Naive B cell (primary cell): ENCODE data around the gene RIMKLB. TPM values are rescaled to one million over a fixed set of nuclear protein-coding genes. Genes with fewer than 3 reads are reported as not detected.
A peak's percentile ranks its signal among the peaks of the same experiment; 100 is the strongest.

Experiments
- ATAC-seq, 2 donors: fragments of 150-1000 bp; cut with Tn5 transposase; 2 replicates each; pipeline ENCODE4 v1.10.0; 2021; ENCODE audit warnings: low read depth in 2 of 2, mild to moderate bottlenecking in 2 of 2, moderate library complexity in 2 of 2
- DNase-seq: peaks from one replicate; pipeline ENCODE4 v3.0.0; 2022
- H3K27ac Mint-ChIP-seq, 6 donors: one replicate each; pipeline ENCODE4 v1.8.0; 2020 to 2022; ENCODE audit warnings: mild to moderate bottlenecking in 6 of 6, mixed read lengths in 6 of 6, moderate library complexity in 5 of 6, inconsistent platforms in 2 of 6
- H3K27me3 Mint-ChIP-seq, 3 donors: one replicate each; pipeline ENCODE4 v1.8.0; 2021 to 2022; ENCODE audit warnings: mixed read lengths in 3 of 3, mild to moderate bottlenecking in 1 of 3
- H3K36me3 Mint-ChIP-seq, 2 donors: one replicate each; pipeline ENCODE4 v1.8.0; 2020 to 2022; ENCODE audit warnings: mixed read lengths in 2 of 2, inconsistent platforms in 1 of 2, mild to moderate bottlenecking in 1 of 2
- H3K4me1 Mint-ChIP-seq, 3 donors: one replicate each; pipeline ENCODE4 v1.8.0; 2020 to 2022; ENCODE audit warnings: mixed read lengths in 3 of 3, inconsistent platforms in 1 of 3, mild to moderate bottlenecking in 1 of 3, moderate library complexity in 1 of 3
- H3K4me3 Mint-ChIP-seq, 8 donors: one replicate each; pipeline ENCODE4 v1.8.0; 2020 to 2022; ENCODE audit warnings: mild to moderate bottlenecking in 8 of 8, mixed read lengths in 8 of 8, moderate library complexity in 8 of 8, inconsistent platforms in 2 of 8
- H3K9me3 Mint-ChIP-seq, 7 donors: one replicate each; pipeline ENCODE4 v1.8.0; 2020 to 2022; ENCODE audit warnings: mixed read lengths in 7 of 7, mild to moderate bottlenecking in 5 of 7, inconsistent platforms in 2 of 7, moderate library complexity in 1 of 7
- polyA plus RNA-seq, 6 donors: library from polyadenylated mRNA; unstranded; fragments of 300-500 nt; fragmentation: Illumina TruSeq; gene quantifications; one replicate each; pipeline ENCODE4 v1.2.3, GENCODE V29; 2021; ENCODE audit warnings: low read depth in 6 of 6

The RIMKLB gene
- polyA plus RNA-seq, 6 donors from 2014 or later, result 6.8 to 13.2 (median 8.1) TPM

DNA sequence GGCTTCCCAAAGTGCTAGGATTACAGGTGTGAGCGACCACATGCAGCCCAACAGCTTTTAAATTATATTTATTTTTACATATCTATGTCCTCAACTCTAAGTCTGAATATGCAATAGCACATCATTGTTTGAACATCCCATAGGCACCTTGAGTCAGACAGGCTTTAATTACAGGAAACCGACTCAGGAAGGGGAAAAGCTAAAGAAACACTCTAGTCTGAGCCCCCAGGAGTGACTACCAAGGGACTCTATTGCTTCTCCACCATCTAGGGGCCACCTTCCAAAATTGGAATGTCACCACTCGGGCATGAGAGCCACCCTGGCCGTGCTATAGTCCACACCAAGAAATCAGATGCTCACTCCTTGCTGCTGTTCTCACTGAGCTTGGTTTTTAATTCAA, 21.1 kb upstream of the RIMKLB start:
- no peaks in the 10 kb centered on the region for H3K9me3 Mint-ChIP-seq
- no peak overlapping the region for H3K27ac Mint-ChIP-seq
- peaks cover 0 to 4% of the 10 kb centered on the region in 2 donors for H3K36me3 Mint-ChIP-seq
- no peak overlapping the region for H3K4me3 Mint-ChIP-seq
- H3K27me3 Mint-ChIP-seq, result no peaks in the 10 kb centered on the region
- ATAC-seq (no peak), DNase-seq (no peak)
- H3K4me1 Mint-ChIP-seq, result peaks cover 0 to 4% (median 3%) of the 10 kb centered on the region in 3 donors

DNA sequence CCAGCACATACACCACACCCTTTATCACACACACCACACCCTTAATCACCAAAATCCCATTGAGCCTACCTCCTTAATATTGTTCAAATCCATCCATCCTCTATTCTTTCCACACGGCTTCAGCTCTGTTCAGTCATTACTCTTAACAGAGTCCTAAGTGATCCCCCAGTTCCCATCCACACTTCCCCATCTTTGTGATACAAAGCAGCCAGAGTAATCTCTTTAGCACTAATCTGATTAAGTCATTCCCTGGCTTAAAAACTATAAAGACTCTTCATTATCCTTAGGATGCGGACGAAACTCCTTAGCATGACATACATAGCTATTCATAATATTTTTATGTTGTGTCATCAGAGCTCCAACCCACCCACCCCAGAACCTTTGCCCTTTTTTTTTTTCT, 20.4 kb upstream of the RIMKLB start:
- no peaks in the 10 kb centered on the region for H3K36me3 Mint-ChIP-seq
- no peak for ATAC-seq
- H3K27me3 Mint-ChIP-seq, result peaks cover 0 to 3% (median 0%) of the 10 kb centered on the region in 3 donors
- no peak for DNase-seq
- H3K4me3 Mint-ChIP-seq, result no peak overlapping the region
- no peaks in the 10 kb centered on the region for H3K9me3 Mint-ChIP-seq
- peaks cover 0 to 4% (median 3%) of the 10 kb centered on the region in 3 donors for H3K4me1 Mint-ChIP-seq
- H3K27ac Mint-ChIP-seq, result peak overlapping the region in 1 of 6 donors; percentile 62

GRCh38 chr12:8678661-8679111, 19.1 kb upstream of the RIMKLB start:
- no peaks in the 10 kb centered on the region for H3K36me3 Mint-ChIP-seq

GRCh38 chr12:8680533-8680932, 17.3 kb upstream of the RIMKLB start:
- DNase-seq, result no peak

More at GRCh38 chr12:8678661-8679111, 19.1 kb upstream of the RIMKLB start:
- no peak overlapping the region for H3K4me3 Mint-ChIP-seq
- DNase-seq (no peak), ATAC-seq (no peak)
- peaks cover 0 to 4% (median 3%) of the 10 kb centered on the region in 3 donors for H3K4me1 Mint-ChIP-seq
- H3K27me3 Mint-ChIP-seq, result peaks cover 0 to 3% (median 0%) of the 10 kb centered on the region in 3 donors
- no peak overlapping the region for H3K27ac Mint-ChIP-seq
- no peaks in the 10 kb centered on the region for H3K9me3 Mint-ChIP-seq

DNA sequence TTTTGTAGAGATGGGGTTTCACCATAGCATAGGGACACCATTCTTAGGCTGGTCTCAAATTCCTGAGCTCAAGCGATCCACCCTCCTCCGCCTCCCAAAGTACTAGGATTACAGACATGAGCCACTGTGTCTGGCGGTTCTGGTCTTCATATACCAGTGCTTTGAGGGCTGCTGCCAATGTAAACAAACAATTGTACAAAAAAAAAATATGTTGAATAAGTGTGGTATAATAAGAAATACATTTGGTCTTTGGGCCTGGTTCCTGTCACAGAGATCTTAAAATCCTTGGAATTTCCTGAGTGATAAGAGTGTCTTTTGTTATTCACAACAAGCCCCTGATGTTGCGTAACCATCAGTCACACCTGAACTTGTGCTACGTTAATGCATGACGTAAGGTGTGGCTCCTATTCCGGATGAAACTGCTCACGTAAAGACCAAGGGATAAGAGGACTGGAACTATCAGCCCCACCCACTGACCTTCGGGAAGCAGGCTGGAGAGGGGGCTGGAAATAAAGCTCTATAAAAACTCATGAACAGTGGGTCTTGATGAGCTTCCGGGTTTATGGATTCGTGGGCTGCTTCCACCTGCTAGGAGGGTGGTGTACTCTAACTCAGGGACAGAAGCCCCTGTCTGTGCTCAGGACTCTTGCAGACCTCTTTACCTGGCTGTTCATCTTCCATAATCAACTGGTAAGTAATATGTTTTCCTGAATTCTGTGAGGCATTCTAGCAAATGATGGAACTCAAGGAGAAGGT, 16.5 kb upstream of the RIMKLB start:
- Mint-ChIP-seq H3K36me3 (no peaks in the 10 kb centered on the region), H3K4me3 (no peak overlapping the region), H3K27me3 (peaks cover 0 to 3% (median 0%) of the 10 kb centered on the region in 3 donors), H3K9me3 (no peaks in the 10 kb centered on the region), H3K27ac (peak overlapping the region in 3 of 6 donors; percentile 8 to 56 (median 38)), H3K4me1 (no peaks in the 10 kb centered on the region)
- DNase-seq (no peak), ATAC-seq (no peak)

More at GRCh38 chr12:8680533-8680932, 17.3 kb upstream of the RIMKLB start:
- no peaks in the 10 kb centered on the region for H3K4me1 Mint-ChIP-seq
- no peak overlapping the region for H3K27ac Mint-ChIP-seq
- no peak overlapping the region for H3K4me3 Mint-ChIP-seq
- no peaks in the 10 kb centered on the region for H3K36me3 Mint-ChIP-seq
- peaks cover 0 to 3% (median 0%) of the 10 kb centered on the region in 3 donors for H3K27me3 Mint-ChIP-seq
- no peak for ATAC-seq
- no peaks in the 10 kb centered on the region for H3K9me3 Mint-ChIP-seq

DNA sequence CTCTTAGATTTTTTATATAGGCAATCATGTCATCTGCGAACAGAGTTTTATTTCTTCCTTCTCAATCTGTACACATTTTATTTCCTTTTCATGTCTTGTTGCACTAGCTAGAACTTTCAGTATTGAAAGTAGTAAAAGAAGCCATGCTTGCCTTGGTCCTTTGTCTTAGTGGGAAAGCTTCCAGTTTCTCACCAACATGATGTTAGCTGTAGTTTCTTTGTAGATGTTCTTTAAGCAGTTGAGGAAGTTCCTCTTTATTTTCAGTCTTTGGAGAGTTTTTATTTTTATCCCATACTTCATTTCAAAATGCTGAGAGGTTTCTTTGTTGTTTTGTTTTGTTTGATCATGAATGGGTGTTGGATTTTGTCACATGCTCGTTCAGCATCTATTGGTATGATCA, 12.7 kb upstream of the RIMKLB start:
- Mint-ChIP-seq H3K27ac (no peak overlapping the region), H3K36me3 (no peaks in the 10 kb centered on the region), H3K4me3 (no peak overlapping the region), H3K9me3 (no peaks in the 10 kb centered on the region), H3K27me3 (peaks cover 0 to 7% (median 5%) of the 10 kb centered on the region in 3 donors), H3K4me1 (no peaks in the 10 kb centered on the region)
- ATAC-seq (no peak), DNase-seq (no peak)

DNA sequence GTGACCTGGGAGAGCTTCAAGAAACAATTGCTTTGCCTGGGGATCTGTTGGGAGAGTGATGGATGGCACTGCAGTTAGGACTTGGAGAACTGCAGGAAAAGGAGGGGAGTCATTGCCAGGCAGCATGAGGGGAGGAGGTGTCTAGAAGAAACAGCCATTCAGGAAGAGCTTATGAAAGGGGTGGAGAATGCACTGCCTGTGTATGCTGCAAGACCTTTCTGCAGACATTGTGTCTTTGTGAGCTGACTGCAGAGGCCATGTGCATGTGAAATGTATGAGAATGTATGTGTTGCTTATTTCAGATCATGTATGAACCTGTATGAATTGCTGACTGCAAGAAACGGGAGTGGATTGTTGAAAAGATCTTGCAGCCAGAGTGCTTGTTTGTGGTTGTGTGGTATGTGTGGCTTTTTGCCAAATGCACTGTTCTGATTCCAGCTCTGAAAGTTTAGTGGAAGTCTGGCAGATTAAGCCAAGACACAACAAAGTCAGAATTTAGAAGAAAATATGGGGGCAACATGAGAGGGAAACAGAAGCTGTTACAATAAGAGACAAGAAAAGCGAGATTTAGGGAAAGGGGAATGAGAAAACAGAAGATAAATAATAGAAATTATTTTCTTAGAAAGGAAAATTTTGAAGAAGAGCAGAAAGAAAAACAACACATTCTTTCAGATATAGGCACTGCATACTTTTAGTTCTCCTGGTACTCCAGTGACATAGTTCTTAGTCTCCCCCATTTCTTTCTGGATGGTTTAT, 9.8 kb upstream of the RIMKLB start:
- Mint-ChIP-seq H3K27ac (no peak overlapping the region), H3K36me3 (no peaks in the 10 kb centered on the region), H3K27me3 (peaks cover 0 to 9% (median 5%) of the 10 kb centered on the region in 3 donors), H3K4me1 (peaks cover 6 to 12% (median 11%) of the 10 kb centered on the region in 3 donors), H3K9me3 (no peaks in the 10 kb centered on the region), H3K4me3 (no peak overlapping the region)
- ATAC-seq (no peak), DNase-seq (no peak)

- no peak for ATAC-seq
- H3K36me3 Mint-ChIP-seq, result no peaks in the 10 kb centered on the region
- peaks cover 0 to 9% (median 5%) of the 10 kb centered on the region in 3 donors for H3K27me3 Mint-ChIP-seq
- DNase-seq, result no peak
- no peak overlapping the region for H3K27ac Mint-ChIP-seq
- no peak overlapping the region for H3K4me3 Mint-ChIP-seq
- H3K4me1 Mint-ChIP-seq, result peaks cover 8 to 17% (median 16%) of the 10 kb centered on the region in 3 donors
- H3K9me3 Mint-ChIP-seq, result no peaks in the 10 kb centered on the region
Measured at GRCh38 chr12:8689681-8690080, 8.1 kb upstream of the RIMKLB start.

- DNase-seq, result no peak
- Mint-ChIP-seq H3K4me3 (peak overlapping the region in 5 of 8 donors; percentile 10 to 75 (median 46)), H3K27me3 (peaks cover 0 to 9% (median 5%) of the 10 kb centered on the region in 3 donors), H3K9me3 (no peaks in the 10 kb centered on the region), H3K36me3 (no peaks in the 10 kb centered on the region), H3K4me1 (peaks cover 16 to 35% (median 24%) of the 10 kb centered on the region in 3 donors), H3K27ac (peak overlapping the region in 3 of 6 donors; percentile 35 to 80 (median 76))
- ATAC-seq, result peak; percentile 15 to 19
Measured at GRCh38 chr12:8692573-8692972, 5.2 kb upstream of the RIMKLB start.

GRCh38 chr12:8695116-8695515, 2.7 kb upstream of the RIMKLB start:
- Mint-ChIP-seq H3K27me3 (peaks cover 0 to 2% (median 1%) of the 10 kb centered on the region in 3 donors), H3K4me3 (peak overlapping the region in 3 of 8 donors; percentile 32 to 53 (median 36)), H3K36me3 (no peaks in the 10 kb centered on the region), H3K9me3 (no peaks in the 10 kb centered on the region), H3K4me1 (peaks cover 29 to 48% (median 40%) of the 10 kb centered on the region in 3 donors), H3K27ac (no peak overlapping the region)
- DNase-seq (no peak), ATAC-seq (no peak)

- Mint-ChIP-seq H3K36me3 (no peaks in the 10 kb centered on the region), H3K27ac (peak overlapping the region; percentile 61 to 97 (median 94)), H3K27me3 (no peaks in the 10 kb centered on the region), H3K4me3 (peak overlapping the region; percentile 84 to 98 (median 94)), H3K9me3 (no peaks in the 10 kb centered on the region), H3K4me1 (peaks cover 32 to 58% (median 45%) of the 10 kb centered on the region in 3 donors)
- DNase-seq, result no peak
- no peak for ATAC-seq
Measured at GRCh38 chr12:8696442-8697090, 1.2 kb upstream of the RIMKLB start.

DNA sequence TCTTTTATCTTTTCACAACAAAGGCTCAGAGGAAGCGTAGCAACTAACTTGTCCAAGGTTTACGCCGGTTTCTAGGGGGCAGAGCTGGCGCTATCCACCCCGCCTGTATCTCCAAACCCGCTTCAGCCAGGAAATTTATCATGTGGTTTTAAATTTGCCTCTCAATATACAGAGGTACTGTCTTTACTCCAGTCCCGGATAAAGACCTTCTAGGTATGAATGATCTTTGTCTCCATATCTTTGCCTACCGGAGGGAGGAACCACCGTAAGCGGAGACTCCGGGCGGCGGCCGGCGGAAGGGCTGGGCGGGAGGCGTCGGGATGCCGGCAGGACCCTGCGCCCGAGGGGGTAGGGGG, 693 bp upstream of the RIMKLB start:
- Mint-ChIP-seq H3K9me3 (no peaks in the 10 kb centered on the region), H3K4me1 (peaks cover 32 to 58% (median 43%) of the 10 kb centered on the region in 3 donors), H3K27me3 (no peaks in the 10 kb centered on the region), H3K36me3 (no peaks in the 10 kb centered on the region), H3K27ac (peak overlapping the region; percentile 61 to 97 (median 94)), H3K4me3 (peak overlapping the region; percentile 84 to 98 (median 94))
- ATAC-seq (peak; percentile 4 to 5), DNase-seq (no peak)

DNA sequence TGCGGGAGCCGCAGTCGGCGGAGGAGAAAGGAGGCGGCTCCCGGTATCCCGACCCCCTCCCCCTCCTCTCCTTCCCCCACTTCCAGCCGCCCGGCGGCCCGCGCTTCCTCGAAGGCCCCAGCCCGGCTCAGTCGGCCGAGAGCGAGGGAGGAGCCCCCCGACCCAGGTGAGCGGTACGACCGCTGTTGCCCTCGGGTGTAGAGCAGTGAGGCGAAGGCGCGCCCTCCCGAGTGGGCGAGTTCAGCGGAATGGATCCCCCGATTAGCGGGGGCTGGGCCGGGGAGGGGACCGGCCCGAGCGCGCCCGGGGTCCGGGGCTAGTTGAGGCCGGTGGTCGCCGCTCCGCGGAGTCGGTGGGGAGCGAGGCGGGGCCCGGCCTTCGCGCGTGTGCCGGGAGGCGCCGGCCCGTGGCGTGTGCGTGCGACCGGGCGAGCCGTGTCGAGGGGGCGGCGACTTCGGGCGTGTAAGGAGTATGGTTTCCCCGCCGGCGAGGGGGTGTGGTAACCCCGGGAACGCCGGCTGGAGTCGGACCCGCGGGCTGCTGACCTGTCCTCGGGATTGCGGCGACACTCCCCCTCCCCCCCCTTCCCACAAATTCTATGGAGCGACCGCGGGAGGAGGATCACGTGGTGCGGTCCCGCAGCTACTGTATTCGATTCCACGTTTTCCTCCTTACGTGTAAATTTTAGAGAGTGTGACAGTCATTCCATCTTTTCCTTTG, 501 bp downstream of the RIMKLB start:
- Mint-ChIP-seq H3K27me3 (no peaks in the 10 kb centered on the region), H3K4me3 (peak overlapping the region; percentile 84 to 98 (median 94)), H3K36me3 (no peaks in the 10 kb centered on the region), H3K27ac (peak overlapping the region; percentile 89 to 99 (median 96)), H3K4me1 (peaks cover 24 to 46% (median 31%) of the 10 kb centered on the region in 3 donors), H3K9me3 (no peaks in the 10 kb centered on the region)
- peak; percentile 74 for DNase-seq
- peak; percentile 71 to 73 for ATAC-seq
